Left lung (tissue), 10 donors: ENCODE results near the gene F7. TPM values are rescaled to one million over a fixed set of nuclear protein-coding genes. Genes with fewer than 3 reads are reported as not detected.

ENCODE experiments used
- ATAC-seq: fragments of 200-7000 bp; cut with Tn5 transposase; one replicate; pipeline ENCODE4 v1.9.1; 2020; ENCODE audit warnings: moderate library complexity
- DNase-seq, 4 donors: peaks; one replicate each; pipeline ENCODE4 v3.0.0-alpha.2; 2013 to 2020
- H3K27ac ChIP-seq, 2 donors: fragments of 200-600 bp; sonication (generic) in 1 of 2; one replicate each; pipeline versions ENCODE4 v1.5.0 to v1.8.0; 2020 to 2021
- H3K27me3 ChIP-seq, 2 donors: fragments of 200-600 bp; sonication (generic) in 1 of 2; one replicate each; pipeline versions ENCODE4 v1.5.0 to v1.8.0; 2020 to 2021
- H3K36me3 ChIP-seq, 2 donors: fragments of 200-600 bp; sonication (generic) in 1 of 2; one replicate each; pipeline versions ENCODE4 v1.5.0 to v1.8.0; 2020 to 2021
- H3K4me1 ChIP-seq, 2 donors: fragments of 200-600 bp; one replicate each; pipeline ENCODE4 v1.8.0; 2021
- H3K4me3 ChIP-seq, 2 donors: fragments of 200-600 bp; sonication (generic) in 1 of 2; one replicate each; pipeline versions ENCODE4 v1.5.0 to v1.8.0; 2020 to 2021; ENCODE audit warnings: mild to moderate bottlenecking in 1 of 2
- H3K9me3 ChIP-seq, 2 donors: fragments of 200-600 bp; sonication (generic) in 1 of 2; one replicate each; pipeline versions ENCODE4 v1.5.0 to v1.8.0; 2020 to 2021
- intact Hi-C, 2 donors: fragments of 100-400 bp; cut with DNase I; formaldehyde crosslinking; loops; one replicate each; pipeline versions ENCODE4 v1.11.2 to v1.14.2; 2022
- polyA plus RNA-seq, 6 donors: library from polyadenylated mRNA; unstranded; fragments of 120-200 nt; gene quantifications; one replicate each; pipeline ENCODE4 v1.2.1, GENCODE V29; 2013; ENCODE audit not compliant: insufficient read length in 6 of 6
- total RNA-seq, 2 donors: library from RNA; stranded (reverse); fragmentation: NEBNext Ultra II Directional; extraction: Animal tissue kit (Norgen Biotek cat#: 25700); gene quantifications; one replicate each; pipeline ENCODE4 v1.2.1, GENCODE V29; 2021
- TF ChIP-seq, protein P1 (sequence below), 2 donors: fragments of 200-600 bp; sonication (generic) in 1 of 2; IDR thresholded peaks; one replicate each; pipeline versions ENCODE4 v1.5.0 to v1.8.0; 2021; ENCODE audit warnings: antibody characterized with exemption in 2 of 2
- donor health status: DM: no; HTN: yes; CAD: no.
- donor health status: DM: no; HTN: no; CAD: no.

Gene F7
- total and polyA plus RNA-seq, 8 donors, result 0.46 to 1.0 (median 0.89) TPM; not detected in 2

GRCh38 chr13:113147206-113147605 lies 41.6 kb downstream of the F7 start:
- TF ChIP-seq, protein P1, sequence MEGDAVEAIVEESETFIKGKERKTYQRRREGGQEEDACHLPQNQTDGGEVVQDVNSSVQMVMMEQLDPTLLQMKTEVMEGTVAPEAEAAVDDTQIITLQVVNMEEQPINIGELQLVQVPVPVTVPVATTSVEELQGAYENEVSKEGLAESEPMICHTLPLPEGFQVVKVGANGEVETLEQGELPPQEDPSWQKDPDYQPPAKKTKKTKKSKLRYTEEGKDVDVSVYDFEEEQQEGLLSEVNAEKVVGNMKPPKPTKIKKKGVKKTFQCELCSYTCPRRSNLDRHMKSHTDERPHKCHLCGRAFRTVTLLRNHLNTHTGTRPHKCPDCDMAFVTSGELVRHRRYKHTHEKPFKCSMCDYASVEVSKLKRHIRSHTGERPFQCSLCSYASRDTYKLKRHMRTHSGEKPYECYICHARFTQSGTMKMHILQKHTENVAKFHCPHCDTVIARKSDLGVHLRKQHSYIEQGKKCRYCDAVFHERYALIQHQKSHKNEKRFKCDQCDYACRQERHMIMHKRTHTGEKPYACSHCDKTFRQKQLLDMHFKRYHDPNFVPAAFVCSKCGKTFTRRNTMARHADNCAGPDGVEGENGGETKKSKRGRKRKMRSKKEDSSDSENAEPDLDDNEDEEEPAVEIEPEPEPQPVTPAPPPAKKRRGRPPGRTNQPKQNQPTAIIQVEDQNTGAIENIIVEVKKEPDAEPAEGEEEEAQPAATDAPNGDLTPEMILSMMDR (IDR thresholded peaks at IDR 0.05), result no peak
- no peaks in the 10 kb centered on the region for H3K36me3 ChIP-seq
- peaks cover 2 to 6% of the 10 kb centered on the region in 2 donors for H3K4me1 ChIP-seq
- no peak overlapping the region for H3K27ac ChIP-seq
- H3K27me3 ChIP-seq, result peaks cover 0 to 11% of the 10 kb centered on the region in 2 donors
- no peaks in the 10 kb centered on the region for H3K9me3 ChIP-seq
- intact Hi-C loops, result no loop called here
- no peak for ATAC-seq
- H3K4me3 ChIP-seq, result no peak overlapping the region
- no peak for DNase-seq

DNA sequence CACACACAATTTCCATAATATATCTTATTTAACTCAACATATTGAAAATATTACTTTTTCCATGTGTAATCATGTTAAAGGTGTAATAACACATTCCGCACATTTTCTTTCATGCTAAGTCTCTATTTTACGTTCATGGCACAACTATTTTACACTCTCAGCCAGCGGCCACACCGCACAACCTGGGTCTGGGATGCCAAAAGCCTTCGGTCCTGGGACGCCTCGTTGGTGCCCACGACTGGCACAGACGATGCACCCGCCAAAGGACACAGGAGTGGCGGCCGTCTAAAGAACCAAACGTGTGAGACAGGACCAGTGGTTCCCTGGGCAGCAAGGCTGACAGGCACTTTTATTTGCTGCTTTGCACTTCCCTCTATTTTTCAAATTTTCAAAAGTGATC lies 42.8 kb downstream of the F7 start:
- intact Hi-C loops, result no loop called here
- H3K27ac ChIP-seq, result no peak overlapping the region
- H3K9me3 ChIP-seq, result no peaks in the 10 kb centered on the region
- ATAC-seq, result no peak
- TF ChIP-seq, protein P1 (IDR thresholded peaks at IDR 0.05), result no peak
- no peaks in the 10 kb centered on the region for H3K36me3 ChIP-seq
- H3K4me1 ChIP-seq, result peaks cover 11 to 18% of the 10 kb centered on the region in 2 donors
- no peak for DNase-seq
- no peak overlapping the region for H3K4me3 ChIP-seq
- peaks cover 0 to 23% of the 10 kb centered on the region in 2 donors for H3K27me3 ChIP-seq

DNA sequence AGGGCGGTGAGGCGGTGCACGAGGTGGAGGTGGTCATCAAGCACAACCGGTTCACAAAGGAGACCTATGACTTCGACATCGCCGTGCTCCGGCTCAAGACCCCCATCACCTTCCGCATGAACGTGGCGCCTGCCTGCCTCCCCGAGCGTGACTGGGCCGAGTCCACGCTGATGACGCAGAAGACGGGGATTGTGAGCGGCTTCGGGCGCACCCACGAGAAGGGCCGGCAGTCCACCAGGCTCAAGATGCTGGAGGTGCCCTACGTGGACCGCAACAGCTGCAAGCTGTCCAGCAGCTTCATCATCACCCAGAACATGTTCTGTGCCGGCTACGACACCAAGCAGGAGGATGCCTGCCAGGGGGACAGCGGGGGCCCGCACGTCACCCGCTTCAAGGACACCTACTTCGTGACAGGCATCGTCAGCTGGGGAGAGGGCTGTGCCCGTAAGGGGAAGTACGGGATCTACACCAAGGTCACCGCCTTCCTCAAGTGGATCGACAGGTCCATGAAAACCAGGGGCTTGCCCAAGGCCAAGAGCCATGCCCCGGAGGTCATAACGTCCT lies 43.4 kb downstream of the F7 start:
- no peak for ATAC-seq
- H3K9me3 ChIP-seq, result no peaks in the 10 kb centered on the region

GRCh38 chr13:113149711-113150549 lies 44.3 kb downstream of the F7 start:
- peaks cover 13 to 26% of the 10 kb centered on the region in 2 donors for H3K4me1 ChIP-seq
- ATAC-seq, result no peak
- no peaks in the 10 kb centered on the region for H3K9me3 ChIP-seq
- no peak overlapping the region for H3K4me3 ChIP-seq
- intact Hi-C loops, result no loop called here
- DNase-seq, result no peak
- H3K36me3 ChIP-seq, result no peaks in the 10 kb centered on the region
- no peak overlapping the region for H3K27ac ChIP-seq
- TF ChIP-seq, protein P1 (IDR thresholded peaks at IDR 0.05), result no peak
- peaks cover 0 to 25% of the 10 kb centered on the region in 2 donors for H3K27me3 ChIP-seq

More for the DNA sequence above, 43.4 kb downstream of the F7 start:
- Histone ChIP-seq H3K27ac (no peak overlapping the region), H3K4me1 (peaks cover 13 to 21% of the 10 kb centered on the region in 2 donors), H3K27me3 (peaks cover 0 to 25% of the 10 kb centered on the region in 2 donors), H3K4me3 (no peak overlapping the region), H3K36me3 (no peaks in the 10 kb centered on the region)
- intact Hi-C loops, result no loop called here
- no peak for DNase-seq
- TF ChIP-seq, protein P1 (IDR thresholded peaks at IDR 0.05), result no peak
